HFF-Myc (cell line): ENCODE measurements around the gene ZSWIM6.

Source experiments
- DNase-seq: peaks from one replicate; pipeline ENCODE4 v3.0.0-alpha.2; 2011; ENCODE audit warnings: low read depth; ENCODE audit errors: extremely low read depth
- H3K4me3 ChIP-seq: replicated peaks from 2 replicates; pipeline ENCODE4 v1.5.1; 2011; ENCODE audit warnings: low read depth, mild to moderate bottlenecking, control low read depth, low read length
- CTCF ChIP-seq: IDR thresholded peaks from 2 replicates; pipeline ENCODE4 v1.5.1; 2012; ENCODE audit warnings: mild to moderate bottlenecking, low read depth, low read length, control low read depth; ENCODE audit errors: missing control alignments

ZSWIM6 gene

GRCh38 chr5:61461417-61461816, 129.4 kb downstream of the ZSWIM6 start:
- no peak overlapping the region for H3K4me3 ChIP-seq
- no peak for TF ChIP-seq CTCF
- DNase-seq: no peak

DNA sequence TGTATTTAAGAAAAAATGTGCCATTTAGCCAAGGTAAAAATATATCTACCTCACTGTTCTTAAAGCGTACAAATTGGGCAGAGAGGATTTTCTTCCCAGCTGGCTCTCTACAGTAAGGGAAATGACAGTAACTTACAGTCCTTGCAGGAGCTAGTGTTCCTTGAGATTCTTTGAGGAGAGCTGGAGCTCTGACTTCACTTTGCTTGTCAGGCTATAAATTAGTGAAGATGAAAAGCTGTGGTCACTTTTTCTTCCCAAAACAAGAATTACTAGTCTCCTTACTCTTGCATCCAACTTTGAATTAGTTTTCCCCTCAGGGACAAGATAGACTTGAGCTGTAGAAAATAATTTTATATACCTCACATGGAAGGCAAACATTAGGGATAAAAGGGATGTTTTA, 129.9 kb downstream of the ZSWIM6 start:
- TF ChIP-seq CTCF: no peak
- no peak for DNase-seq
- no peak overlapping the region for H3K4me3 ChIP-seq

DNA sequence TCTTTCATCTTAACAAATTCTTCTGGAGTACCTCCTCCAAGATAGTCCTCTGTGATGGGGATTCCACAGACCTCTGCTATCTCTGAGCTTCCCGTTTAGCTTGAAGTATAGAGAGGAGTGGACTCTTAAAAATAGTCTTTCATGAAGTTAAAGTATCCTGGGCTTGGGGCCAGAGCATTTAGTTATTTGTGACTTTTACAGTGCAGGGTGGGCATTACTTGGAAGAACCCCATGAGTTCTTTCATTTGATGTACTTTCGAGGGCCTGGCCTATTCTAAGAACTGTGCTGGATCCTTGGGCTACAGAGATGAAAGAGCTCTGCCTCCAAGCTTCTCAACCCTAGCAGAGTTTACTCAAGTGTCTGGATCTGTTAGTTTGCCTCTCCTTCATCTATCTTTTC, 131.5 kb downstream of the ZSWIM6 start:
- no peak for TF ChIP-seq CTCF
- no peak overlapping the region for H3K4me3 ChIP-seq
- no peak for DNase-seq

DNA sequence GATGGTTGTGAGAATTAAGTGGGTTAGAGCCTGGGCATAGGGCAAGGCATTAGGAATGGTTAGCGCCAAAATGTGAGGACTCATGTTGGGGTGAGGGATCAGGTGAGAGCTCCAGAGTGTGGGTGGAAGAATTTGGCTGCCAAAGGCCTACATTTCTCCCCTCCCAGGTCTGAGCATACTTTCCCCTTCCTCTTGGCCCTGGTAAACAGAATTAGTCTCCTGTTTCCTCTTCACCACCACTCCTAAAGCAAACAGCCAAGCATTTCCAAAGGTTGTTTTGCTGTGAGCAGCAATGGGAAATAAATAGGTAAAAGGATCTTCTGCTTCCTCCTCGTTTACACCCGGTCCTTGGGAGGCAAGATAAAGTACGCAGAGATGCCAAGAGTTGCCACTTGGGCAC, 132.5 kb downstream of the ZSWIM6 start:
- no peak overlapping the region for H3K4me3 ChIP-seq
- TF ChIP-seq CTCF: no peak
- no peak for DNase-seq

- no peak for TF ChIP-seq CTCF
- no peak overlapping the region for H3K4me3 ChIP-seq
- DNase-seq: no peak
Measured at GRCh38 chr5:61465066-61465465, 133.0 kb downstream of the ZSWIM6 start.

DNA sequence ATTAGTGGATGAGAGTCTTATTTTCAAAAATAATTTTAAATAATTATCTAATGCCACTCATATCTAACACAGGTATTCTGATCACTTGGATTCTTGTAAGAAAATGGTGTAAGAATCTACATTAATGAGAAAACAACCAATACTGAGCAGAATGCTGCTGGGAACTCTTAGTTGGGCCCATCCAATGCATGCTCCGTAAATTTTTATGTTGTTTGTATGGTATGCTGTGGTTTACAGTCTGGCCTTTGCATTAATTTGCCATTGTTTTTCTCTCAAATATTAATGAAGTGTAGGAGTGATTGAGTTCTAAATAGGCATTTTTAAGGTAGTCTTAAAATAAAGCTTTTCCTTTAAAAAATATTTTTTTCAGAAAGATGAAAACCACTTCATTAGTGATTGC, 133.4 kb downstream of the ZSWIM6 start:
- TF ChIP-seq CTCF: no peak
- no peak overlapping the region for H3K4me3 ChIP-seq
- DNase-seq: no peak

DNA sequence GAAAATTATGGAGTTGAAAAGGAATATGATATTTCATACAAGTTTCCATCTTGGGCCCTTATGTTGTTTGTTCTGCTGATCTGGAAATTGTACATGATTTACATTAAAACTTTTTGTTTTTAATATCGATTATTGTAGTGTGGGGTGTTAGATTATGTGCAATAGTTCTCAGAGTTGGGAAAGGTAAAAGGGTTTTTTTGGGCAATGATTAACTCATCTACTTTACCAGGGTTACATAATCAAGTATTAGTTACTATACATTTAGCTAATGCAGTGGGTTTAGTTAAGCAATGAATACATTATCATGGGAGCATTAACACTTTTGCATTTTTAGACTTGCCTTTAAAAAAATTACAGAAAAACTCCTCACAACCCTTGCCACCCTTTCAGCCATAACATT, 134.0 kb downstream of the ZSWIM6 start:
- TF ChIP-seq CTCF: no peak
- no peak for DNase-seq
- no peak overlapping the region for H3K4me3 ChIP-seq
